ENCODE measurements around the gene IGF1R.

IGF1R gene

DNA sequence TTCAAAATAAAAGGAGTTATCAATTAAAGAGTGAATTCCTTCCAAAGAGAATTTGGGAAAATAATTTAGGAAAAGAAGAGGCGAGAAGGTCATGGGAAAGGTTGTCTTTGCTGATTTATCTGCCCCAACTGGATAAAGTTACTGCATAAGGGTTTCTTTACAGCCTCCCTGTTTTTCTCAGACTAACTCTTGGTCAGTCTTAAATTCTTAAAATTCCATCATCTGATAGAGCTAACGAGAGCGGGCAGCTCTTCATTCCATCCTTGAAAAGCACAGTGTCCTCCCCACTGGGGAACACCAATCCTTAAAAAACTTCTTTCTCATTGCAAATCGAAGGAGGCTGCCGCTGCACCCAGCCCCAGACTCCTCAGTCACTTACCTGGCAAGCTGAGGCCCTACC, 252.0 kb downstream of the IGF1R start:
- H3K27me3 Mint-ChIP-seq, result no peaks in the 10 kb centered on the region
- H3K4me1 Mint-ChIP-seq (ENCODE audit: low read depth), result peaks cover 14% of the 10 kb centered on the region
- H3K27ac Mint-ChIP-seq, result peak overlapping the region; percentile 19
- no peak overlapping the region for H3K4me3 Mint-ChIP-seq
- H3K9me3 Mint-ChIP-seq (ENCODE audit: low read depth), result no peaks in the 10 kb centered on the region
- peaks cover 11% of the 10 kb centered on the region for H3K36me3 Mint-ChIP-seq

DNA sequence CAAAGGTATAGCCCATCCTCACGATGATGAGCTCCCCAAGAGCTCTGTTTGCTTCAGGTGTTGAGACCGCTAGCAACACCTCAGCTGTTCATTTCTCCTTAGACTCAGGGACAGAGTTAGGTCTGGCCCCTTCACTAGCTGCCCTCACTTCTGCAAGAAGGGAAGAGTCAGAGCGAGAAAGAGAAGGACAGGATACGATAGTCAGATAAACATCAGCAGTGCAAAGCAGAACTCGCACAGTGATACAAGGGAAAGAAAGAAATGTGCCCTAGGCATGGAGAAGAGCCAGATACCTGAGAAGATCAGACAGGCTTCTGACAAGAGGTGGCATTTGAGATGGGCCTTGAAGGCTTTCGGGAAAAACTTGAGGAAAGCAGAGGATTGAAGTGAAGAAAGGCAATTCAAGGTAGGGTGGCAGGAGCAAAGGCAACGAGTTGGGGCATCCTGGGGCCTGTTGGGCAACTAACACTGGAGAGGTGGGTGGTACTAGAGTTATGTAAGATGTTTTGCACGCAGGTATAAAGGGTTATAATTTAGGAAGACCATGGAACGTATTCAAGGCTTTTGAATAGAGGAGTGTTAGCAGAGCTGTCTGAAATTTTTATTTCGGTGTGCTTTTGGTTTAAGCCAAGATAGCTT, 253.2 kb downstream of the IGF1R start:
- H3K4me1 Mint-ChIP-seq (ENCODE audit: low read depth), result peaks cover 14% of the 10 kb centered on the region
- H3K9me3 Mint-ChIP-seq (ENCODE audit: low read depth), result no peaks in the 10 kb centered on the region
- peaks cover 11% of the 10 kb centered on the region for H3K36me3 Mint-ChIP-seq
- H3K27ac Mint-ChIP-seq, result peak overlapping the region; percentile 55
- no peak overlapping the region for H3K4me3 Mint-ChIP-seq
- H3K27me3 Mint-ChIP-seq, result no peaks in the 10 kb centered on the region

DNA sequence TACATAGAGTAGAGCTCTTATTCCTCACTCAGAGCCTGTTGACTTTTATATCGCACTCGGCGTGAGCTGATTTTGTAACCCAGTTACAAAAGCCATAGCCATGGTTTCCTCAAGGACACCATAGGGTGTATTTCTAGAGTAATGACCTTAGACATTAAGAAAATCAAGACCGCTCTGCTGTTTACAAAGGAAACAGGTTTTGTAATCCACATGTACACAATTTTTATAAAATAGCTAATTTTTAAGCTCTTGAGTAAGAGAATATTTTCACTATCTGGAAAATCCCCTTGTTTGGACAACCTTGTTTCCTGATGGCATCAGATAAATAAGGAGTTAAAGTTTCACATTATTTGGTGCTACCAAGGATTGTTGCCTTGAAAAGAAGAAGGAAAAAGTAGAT, 254.6 kb downstream of the IGF1R start:
- Mint-ChIP-seq H3K36me3 (no peaks in the 10 kb centered on the region), H3K9me3 (ENCODE audit: low read depth) (no peaks in the 10 kb centered on the region), H3K4me3 (no peak overlapping the region), H3K4me1 (ENCODE audit: low read depth) (peaks cover 14% of the 10 kb centered on the region), H3K27me3 (no peaks in the 10 kb centered on the region), H3K27ac (no peak overlapping the region)

DNA sequence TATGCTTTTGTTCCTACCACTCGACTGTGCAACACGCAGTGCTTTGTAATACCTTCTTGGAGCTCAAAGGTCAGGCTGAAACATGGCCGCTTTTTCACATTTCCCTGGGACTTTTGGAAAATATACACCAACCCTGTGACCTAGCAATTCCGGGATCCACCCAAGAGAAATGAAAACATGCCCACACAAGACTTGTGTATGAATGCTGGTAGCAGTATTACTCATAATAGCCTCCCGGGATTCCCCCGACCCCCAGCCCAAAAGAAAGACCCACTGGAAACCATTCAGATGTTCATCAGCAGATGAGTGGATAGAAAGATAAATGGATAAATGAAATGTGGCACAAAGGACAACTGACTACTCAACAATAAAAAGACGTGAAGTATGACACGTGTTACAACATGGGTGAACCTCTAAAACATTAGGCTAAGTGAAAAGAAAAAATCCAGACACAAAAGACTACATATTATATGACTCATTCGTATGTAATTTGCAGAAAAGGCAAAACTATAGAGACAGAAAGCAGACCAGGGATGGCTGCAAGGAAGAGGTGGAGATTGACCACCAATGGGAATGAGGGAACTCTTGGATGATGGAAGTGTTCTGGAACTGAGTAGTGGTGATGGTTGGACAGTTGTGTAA, 255.2 kb downstream of the IGF1R start:
- Mint-ChIP-seq H3K9me3 (ENCODE audit: low read depth) (no peaks in the 10 kb centered on the region), H3K4me3 (no peak overlapping the region), H3K4me1 (ENCODE audit: low read depth) (peaks cover 14% of the 10 kb centered on the region), H3K27ac (no peak overlapping the region), H3K36me3 (no peaks in the 10 kb centered on the region), H3K27me3 (no peaks in the 10 kb centered on the region)

DNA sequence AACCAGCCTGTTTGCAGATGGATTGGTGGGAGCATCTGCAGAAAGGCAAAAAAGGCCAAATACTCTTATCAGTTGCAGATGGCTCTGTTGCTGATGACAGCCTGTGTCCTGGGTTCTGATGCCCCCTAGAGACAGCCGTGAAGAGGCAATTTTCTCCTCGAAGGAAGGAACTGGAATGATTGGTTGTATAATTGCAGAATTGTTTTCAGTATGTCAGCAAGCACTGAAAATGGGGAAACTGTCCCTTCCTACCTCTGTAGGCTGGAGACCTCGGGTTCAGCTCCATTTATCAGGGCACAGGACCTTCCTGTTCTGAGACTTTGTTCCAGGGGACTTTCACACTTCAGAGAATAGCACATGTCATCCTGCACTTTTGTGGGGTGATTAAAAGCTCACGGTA, 256.2 kb downstream of the IGF1R start:
- H3K9me3 Mint-ChIP-seq (ENCODE audit: low read depth), result no peaks in the 10 kb centered on the region
- H3K4me3 Mint-ChIP-seq, result no peak overlapping the region
- no peaks in the 10 kb centered on the region for H3K36me3 Mint-ChIP-seq
- H3K27ac Mint-ChIP-seq, result no peak overlapping the region
- peaks cover 14% of the 10 kb centered on the region for H3K4me1 Mint-ChIP-seq (ENCODE audit: low read depth)
- H3K27me3 Mint-ChIP-seq, result no peaks in the 10 kb centered on the region

DNA sequence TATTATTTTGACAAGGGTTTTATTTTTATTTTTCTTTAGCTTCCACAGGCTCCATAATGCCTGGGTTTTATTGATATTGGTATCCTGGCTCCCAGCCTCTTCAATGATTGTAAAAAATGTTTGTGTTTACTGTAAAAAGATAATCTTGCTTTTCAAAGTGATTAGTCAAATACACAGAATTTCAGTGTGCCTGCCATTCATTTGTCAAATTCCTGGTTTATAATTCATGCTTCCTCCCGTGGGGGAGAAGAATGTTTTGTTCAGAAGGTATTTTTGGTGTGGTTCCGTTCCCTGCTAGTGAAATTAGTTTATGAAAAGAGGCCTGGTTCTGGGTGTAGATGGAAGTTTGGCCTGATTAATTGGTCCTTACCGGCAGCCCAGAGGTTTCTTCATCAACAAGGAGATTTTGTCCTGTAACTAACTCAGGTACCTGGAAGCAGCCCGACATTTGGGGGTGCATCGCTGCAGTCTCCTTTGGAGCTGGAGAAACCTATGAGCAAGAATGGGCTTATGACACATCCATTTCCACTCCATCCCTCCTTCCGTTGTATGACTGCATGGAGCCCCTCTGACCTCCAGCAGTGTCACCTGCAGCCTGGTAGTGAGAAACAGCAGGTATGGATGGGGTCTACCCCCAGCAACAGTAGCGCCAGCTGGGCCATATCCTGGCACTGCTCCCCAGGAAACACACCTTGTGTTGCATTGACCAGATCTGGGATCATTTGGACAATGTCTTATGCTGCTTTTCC, 257.8 kb downstream of the IGF1R start:
- no peak overlapping the region for H3K27ac Mint-ChIP-seq
- no peaks in the 10 kb centered on the region for H3K27me3 Mint-ChIP-seq
- no peak overlapping the region for H3K4me3 Mint-ChIP-seq

DNA sequence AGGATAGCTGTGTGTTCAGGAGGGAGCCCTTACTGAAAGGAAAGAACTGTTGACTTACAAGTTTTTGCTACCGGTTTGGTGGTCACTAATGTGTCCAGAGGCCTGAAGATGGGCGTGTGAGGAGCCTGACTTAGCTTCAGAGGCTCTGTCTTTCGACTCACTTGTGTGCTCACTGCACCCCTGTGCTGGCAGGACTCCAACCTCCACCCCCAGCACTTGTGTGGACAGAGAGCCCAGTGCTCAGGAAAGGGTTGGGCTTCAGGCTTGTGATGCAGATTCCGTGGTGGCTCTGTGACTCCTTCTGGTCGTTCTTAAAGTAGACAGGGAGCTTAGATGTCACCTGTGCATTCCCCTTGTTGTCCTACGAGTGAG, 258.4 kb downstream of the IGF1R start:
- Mint-ChIP-seq H3K27ac (no peak overlapping the region), H3K36me3 (no peaks in the 10 kb centered on the region), H3K27me3 (no peaks in the 10 kb centered on the region), H3K9me3 (ENCODE audit: low read depth) (no peaks in the 10 kb centered on the region), H3K4me1 (ENCODE audit: low read depth) (peaks cover 6% of the 10 kb centered on the region), H3K4me3 (no peak overlapping the region)

More for the DNA sequence above, 257.8 kb downstream of the IGF1R start:
- H3K9me3 Mint-ChIP-seq (ENCODE audit: low read depth), result no peaks in the 10 kb centered on the region
- peaks cover 11% of the 10 kb centered on the region for H3K4me1 Mint-ChIP-seq (ENCODE audit: low read depth)
- no peaks in the 10 kb centered on the region for H3K36me3 Mint-ChIP-seq

DNA sequence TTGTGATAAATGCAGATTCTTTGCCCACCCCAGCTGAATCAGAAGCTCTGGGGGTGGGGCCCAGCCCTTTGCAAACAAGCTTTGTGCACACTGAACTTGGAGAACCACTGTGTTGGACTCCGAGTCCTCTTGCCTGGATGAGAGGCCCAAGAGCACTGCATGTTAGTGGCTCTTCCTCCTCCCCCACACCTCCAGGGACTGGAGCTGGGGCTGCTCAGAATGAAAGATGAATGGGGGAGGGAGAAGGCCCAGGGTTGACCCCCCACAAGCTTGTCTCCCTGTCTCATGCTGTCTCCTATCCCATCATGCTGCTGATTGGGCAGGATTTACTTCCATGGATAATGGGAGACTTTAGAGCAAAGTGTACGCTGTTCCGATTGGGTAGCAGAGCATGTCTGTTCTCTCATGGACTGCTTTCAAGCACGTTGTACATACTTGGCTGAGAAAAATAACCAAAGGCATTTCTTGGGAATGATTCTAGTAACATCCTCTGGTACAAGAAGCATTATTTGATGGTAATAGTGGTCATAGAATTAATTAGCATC, 259.7 kb downstream of the IGF1R start:
- H3K9me3 Mint-ChIP-seq (ENCODE audit: low read depth), result no peaks in the 10 kb centered on the region
- no peak overlapping the region for H3K27ac Mint-ChIP-seq
- H3K4me1 Mint-ChIP-seq (ENCODE audit: low read depth), result peaks cover 6% of the 10 kb centered on the region
- H3K27me3 Mint-ChIP-seq, result no peaks in the 10 kb centered on the region
- H3K4me3 Mint-ChIP-seq, result no peak overlapping the region
- H3K36me3 Mint-ChIP-seq, result peaks cover 5% of the 10 kb centered on the region

DNA sequence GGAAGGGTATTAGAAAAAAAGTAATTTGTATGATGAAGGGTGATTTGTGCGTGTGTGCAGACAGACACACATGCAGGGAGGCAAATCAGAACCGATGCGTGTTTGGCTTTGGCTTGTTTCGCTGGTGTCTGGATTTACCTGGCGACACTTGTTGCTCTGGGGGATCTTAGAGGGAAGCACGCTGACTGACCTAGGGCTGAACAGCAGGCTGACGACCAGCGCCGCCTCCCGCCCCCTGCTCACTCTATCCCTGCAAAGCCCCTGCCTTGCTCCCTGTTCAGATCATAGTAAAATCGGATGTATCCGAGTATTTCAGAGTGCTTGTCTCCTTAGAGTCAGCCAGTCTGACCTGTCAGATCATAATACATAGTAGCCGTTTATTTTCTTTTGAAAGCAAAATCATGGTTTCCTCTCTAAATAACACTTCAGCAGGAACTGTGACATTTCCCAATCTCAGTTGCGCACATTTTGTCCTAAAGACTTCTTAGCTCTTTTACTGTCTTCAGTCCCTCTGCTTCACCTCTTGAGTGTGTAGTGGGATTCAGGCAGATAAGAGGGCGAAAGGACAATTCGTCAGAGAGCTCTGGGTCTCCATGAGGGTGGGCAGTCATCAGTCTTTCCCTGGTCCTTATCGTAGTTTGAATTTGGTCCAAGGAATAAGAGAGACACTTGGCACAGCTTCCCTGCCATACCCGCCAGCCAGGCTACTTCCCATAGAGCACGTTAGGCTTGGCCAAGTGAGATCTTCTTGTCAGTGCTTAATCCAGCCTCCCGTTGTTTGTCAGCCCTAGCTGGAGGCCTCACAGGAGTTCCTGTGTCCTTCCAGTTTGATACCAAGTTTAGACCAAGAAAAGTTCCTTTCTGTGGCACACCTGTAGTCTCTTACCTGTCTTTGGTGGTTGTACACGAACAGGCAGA, 261.9 kb downstream of the IGF1R start:
- Mint-ChIP-seq H3K9me3 (ENCODE audit: low read depth) (no peaks in the 10 kb centered on the region), H3K36me3 (peaks cover 7% of the 10 kb centered on the region), H3K27ac (peak overlapping the region; percentile 16), H3K4me1 (ENCODE audit: low read depth) (no peaks in the 10 kb centered on the region), H3K4me3 (no peak overlapping the region), H3K27me3 (no peaks in the 10 kb centered on the region)

DNA sequence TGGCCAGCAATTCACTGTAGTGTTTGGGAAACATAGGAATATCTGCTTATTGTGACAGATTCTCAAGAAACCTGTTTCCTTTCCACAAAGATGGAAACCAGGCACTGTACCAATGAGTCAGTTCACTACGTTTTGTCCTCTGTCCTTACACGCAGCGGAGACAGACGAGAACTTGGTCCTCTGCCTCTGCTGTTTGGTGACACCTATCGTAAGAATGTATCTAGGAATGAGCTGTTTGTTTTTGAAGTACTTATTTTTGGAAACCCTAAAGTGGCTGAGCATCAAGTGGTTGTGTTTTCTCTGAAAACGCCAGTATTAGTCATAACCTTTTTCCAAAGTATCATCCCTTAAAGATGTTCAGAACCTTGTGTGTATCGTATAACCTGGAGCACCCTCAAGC, 266.3 kb downstream of the IGF1R start:
- Mint-ChIP-seq H3K4me1 (ENCODE audit: low read depth) (peaks cover 6% of the 10 kb centered on the region), H3K9me3 (ENCODE audit: low read depth) (no peaks in the 10 kb centered on the region), H3K27ac (no peak overlapping the region), H3K36me3 (peaks cover 22% of the 10 kb centered on the region), H3K4me3 (no peak overlapping the region), H3K27me3 (no peaks in the 10 kb centered on the region)

DNA sequence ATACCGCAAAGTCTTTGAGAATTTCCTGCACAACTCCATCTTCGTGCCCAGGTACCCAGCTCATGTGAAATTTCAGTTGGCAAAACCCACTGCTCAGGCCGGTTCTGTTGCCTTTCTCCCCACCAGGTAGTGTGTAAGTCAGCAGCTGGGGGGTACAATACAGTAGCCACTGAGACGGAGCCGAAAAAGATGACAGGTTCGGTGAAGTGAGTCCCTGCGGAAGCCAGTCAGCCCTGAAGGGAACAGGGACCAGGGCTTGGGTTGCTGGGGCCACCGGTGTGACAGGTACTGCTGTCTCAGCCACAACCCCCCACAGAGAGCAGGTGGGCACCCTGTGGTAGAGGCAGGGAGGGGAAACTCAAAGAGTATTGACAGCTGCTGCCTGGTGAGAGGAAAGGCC, 268.5 kb downstream of the IGF1R start:
- Mint-ChIP-seq H3K4me1 (ENCODE audit: low read depth) (peaks cover 12% of the 10 kb centered on the region), H3K27ac (no peak overlapping the region), H3K36me3 (peaks cover 22% of the 10 kb centered on the region)

DNA sequence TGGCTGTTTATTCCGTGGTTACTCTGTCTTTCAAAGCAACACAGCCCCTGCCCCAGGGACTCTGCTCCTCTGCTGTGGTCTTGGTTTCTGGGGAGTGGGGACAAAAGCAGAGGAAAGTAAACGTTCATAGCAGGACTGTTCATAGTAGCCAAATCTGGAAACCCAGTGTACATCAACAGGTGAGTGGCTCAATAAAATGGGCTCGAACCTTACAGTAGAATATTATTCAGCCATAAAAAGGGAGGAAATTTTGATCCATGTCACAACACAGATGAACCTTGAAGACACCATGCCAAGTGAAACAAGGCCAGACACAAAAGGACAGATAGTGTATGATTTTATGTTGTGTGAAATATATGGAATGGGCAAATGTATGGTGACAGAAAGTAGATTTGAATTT, 269.1 kb downstream of the IGF1R start:
- H3K27me3 Mint-ChIP-seq, result no peaks in the 10 kb centered on the region
- no peaks in the 10 kb centered on the region for H3K9me3 Mint-ChIP-seq (ENCODE audit: low read depth)
- H3K4me3 Mint-ChIP-seq, result no peak overlapping the region
- H3K27ac Mint-ChIP-seq, result no peak overlapping the region
- H3K4me1 Mint-ChIP-seq (ENCODE audit: low read depth), result peaks cover 12% of the 10 kb centered on the region
- peaks cover 17% of the 10 kb centered on the region for H3K36me3 Mint-ChIP-seq

More for the DNA sequence above, 268.5 kb downstream of the IGF1R start:
- no peak overlapping the region for H3K4me3 Mint-ChIP-seq
- no peaks in the 10 kb centered on the region for H3K9me3 Mint-ChIP-seq (ENCODE audit: low read depth)
- no peaks in the 10 kb centered on the region for H3K27me3 Mint-ChIP-seq

DNA sequence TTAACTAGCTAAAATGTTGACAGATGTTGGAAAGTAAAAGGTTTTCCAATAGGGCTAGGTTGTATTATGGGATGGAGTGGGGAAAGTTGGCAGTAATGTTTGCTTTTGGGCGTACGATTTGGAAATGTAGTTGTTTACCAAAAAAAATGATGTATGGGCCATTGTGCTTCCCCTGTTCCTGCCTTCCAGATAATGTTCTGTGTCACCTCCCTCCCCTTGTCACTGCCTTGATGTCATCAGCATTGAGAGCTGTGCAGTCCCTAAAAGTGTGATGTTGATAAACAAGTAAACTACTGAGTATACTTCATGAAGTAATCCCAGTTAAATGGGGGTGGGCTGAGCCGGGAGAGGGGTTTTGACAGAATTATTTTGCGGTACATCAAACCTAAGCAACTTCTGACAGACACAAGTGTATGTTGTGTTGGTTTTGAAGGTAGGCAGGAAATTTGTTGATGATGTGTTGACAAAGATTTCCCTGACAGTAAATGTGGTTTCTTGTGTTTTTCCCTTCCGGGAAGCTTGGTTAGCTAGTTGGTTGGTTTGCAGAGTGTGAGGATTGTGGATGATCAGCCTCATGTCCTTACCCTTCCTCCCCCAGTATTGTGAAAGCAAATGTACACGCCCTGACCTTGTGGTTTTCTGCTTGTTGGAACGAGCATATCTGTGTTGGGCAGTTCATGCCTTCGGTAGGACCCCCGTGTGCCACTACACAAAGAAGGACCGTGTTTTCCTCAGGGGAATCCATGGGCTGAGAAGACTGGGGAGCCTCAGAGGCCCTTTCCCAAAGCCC, 271.9 kb downstream of the IGF1R start:
- Mint-ChIP-seq H3K4me1 (ENCODE audit: low read depth) (peaks cover 12% of the 10 kb centered on the region), H3K27me3 (no peaks in the 10 kb centered on the region), H3K36me3 (peaks cover 16% of the 10 kb centered on the region), H3K9me3 (ENCODE audit: low read depth) (no peaks in the 10 kb centered on the region), H3K4me3 (no peak overlapping the region), H3K27ac (no peak overlapping the region)

DNA sequence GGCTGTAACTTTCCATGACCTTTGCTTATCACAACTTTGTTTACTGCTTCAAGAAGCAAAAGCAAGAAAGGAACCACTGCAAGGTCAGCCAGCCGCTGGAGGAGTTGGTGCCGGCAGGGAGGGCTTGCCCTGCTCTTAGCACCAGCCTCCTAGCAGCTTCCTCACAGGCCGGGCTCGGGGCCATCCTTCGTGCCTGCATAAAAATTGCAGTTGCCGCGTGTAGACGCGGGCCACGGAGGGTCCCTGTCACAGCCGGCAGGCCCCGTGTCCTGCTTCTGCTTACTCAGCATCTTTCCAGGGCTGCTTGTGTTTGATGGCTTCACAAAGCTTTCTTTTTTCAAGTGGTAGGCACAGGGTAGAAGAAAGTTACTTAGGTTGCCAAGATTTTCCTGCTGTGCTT, 274.8 kb downstream of the IGF1R start:
- Mint-ChIP-seq H3K36me3 (peaks cover 16% of the 10 kb centered on the region), H3K4me1 (ENCODE audit: low read depth) (peaks cover 12% of the 10 kb centered on the region), H3K27ac (no peak overlapping the region), H3K4me3 (no peak overlapping the region), H3K27me3 (no peaks in the 10 kb centered on the region), H3K9me3 (ENCODE audit: low read depth) (no peaks in the 10 kb centered on the region)
